ENCODE results near the gene SMIM3.
"Not testable (repeated sequence)": the region's sequence is repeated elsewhere in the genome, so short reads cannot be mapped to it uniquely, and the experiment has no call there.

SMIM3 gene

GRCh38 chr5:150778517-150779396 is at the start of gene SMIM3:
Gene SMIM3, plus strand, starts transcription at chr5:150778757. Its CDS starts 16,684 bp downstream, at chr5:150795441.
- no peak for DNase-seq (ENCODE audit: extremely low read depth, low read depth)
- TF ChIP-seq CTCF (IDR thresholded peaks at IDR 0.05; ENCODE audit: low read depth, low read length): peak; percentile 40

DNA sequence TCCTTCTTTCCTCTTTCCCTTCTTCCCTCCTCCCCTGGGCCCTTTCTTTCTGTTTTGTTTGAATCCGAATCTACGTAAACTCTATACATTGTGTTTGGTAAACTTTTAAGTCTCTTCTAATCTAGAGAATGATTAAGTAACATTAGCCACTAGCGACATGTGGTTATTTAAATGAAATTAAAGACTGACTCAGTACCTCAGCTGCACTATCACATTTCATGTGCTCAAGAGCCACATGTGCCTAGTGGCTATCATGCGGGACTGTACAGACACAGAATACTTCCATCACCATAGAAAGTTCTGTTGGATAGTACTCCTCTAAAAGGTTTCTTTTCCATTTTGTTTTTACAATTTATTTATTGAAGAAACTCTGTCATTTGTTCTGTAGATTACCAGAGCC is 48.7 kb upstream of the SMIM3 start:
- no peak for DNase-seq (ENCODE audit: extremely low read depth, low read depth)
- TF ChIP-seq CTCF (IDR thresholded peaks at IDR 0.05; ENCODE audit: low read depth, low read length): no peak

GRCh38 chr5:150731669-150732242 is 46.8 kb upstream of the SMIM3 start:
- no peak for DNase-seq (ENCODE audit: extremely low read depth, low read depth)
- TF ChIP-seq CTCF (IDR thresholded peaks at IDR 0.05; ENCODE audit: low read depth, low read length): no peak

GRCh38 chr5:150734579-150735384 is 43.8 kb upstream of the SMIM3 start:
- no peak for DNase-seq (ENCODE audit: extremely low read depth, low read depth)
- no peak for TF ChIP-seq CTCF (IDR thresholded peaks at IDR 0.05; ENCODE audit: low read depth, low read length)

DNA sequence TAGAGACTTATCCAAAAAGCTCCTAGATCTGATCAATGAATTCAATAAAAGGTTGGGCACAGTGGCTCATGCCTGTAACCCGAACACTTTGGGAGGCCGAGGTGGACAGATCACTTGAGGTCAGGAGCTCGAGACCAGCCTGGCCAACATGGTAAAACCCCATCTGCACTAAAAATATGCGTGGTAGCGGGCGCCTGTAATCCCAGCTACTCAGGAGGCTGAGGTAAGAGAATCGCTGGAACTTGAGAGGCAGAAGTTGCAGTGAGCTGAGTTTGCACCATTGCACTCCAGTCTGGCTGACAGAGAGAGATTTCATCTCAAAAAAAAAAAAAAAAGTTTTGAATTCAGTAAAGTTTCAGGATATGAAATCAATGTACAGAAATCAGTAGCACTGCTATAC is 39.7 kb upstream of the SMIM3 start:
- TF ChIP-seq CTCF (IDR thresholded peaks at IDR 0.05; ENCODE audit: low read depth, low read length): no peak
- DNase-seq (ENCODE audit: extremely low read depth, low read depth): no peak

- no peak for TF ChIP-seq CTCF (IDR thresholded peaks at IDR 0.05; ENCODE audit: low read depth, low read length)
- no peak for DNase-seq (ENCODE audit: extremely low read depth, low read depth)
Measured at GRCh38 chr5:150740992-150741391, 37.6 kb upstream of the SMIM3 start.

GRCh38 chr5:150742455-150743141 is 36.0 kb upstream of the SMIM3 start:
- not testable (repeated sequence) for DNase-seq (ENCODE audit: extremely low read depth, low read depth)

DNA sequence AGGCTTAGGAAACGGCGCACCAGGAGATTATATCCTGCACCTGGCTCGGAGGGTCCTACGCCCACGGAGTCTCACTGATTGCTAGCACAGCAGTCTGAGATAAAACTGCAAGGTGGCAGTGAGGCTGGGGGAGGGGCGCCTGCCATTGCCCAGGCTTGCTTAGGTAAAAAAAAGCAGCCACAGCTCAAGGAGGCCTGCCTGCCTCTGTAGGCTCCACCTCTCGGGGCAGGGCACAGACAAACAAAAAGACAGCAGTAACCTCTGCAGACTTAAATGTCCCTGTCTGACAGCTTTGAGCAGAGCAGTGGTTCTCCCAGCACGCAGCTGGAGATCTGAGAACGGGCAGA is 35.4 kb upstream of the SMIM3 start:
- not testable (repeated sequence) for DNase-seq (ENCODE audit: extremely low read depth, low read depth)
